SK-N-SH (cell line): Measurements from ENCODE around the gene SLITRK3. TPM values are rescaled to one million over a fixed set of nuclear protein-coding genes. Genes with fewer than 3 reads are reported as not detected.

ENCODE experiments used
- CTCF ChIA-PET: fragments of 300-600, 350-600 bp; formaldehyde crosslinking; extraction: SDS; loops from one replicate; lab custom pipeline; 2021; lab: Yijun Ruan, JAX
- POLR2A ChIA-PET: fragments of 350-600 bp; sonication (Branson Sonifier 250); formaldehyde crosslinking; extraction: SDS; loops from one replicate; lab custom pipeline; 2020; ENCODE audit warnings: antibody characterized with exemption, inconsistent platforms; lab: Yijun Ruan, JAX
- DNase-seq: peaks from one replicate; pipeline ENCODE4 v3.0.0; 2012
- H2AFZ ChIP-seq: fragments of 200-600 bp; sonication (generic); 2 replicates; pipeline ENCODE4 v1.8.1; 2016; ENCODE audit warnings: antibody characterized with exemption, mild to moderate bottlenecking, low read depth
- H3F3A ChIP-seq: fragments of 200-600 bp; sonication (generic); replicated peaks from 2 replicates; pipeline ENCODE3; 2016; ENCODE audit warnings: antibody characterized with exemption, mild to moderate bottlenecking; ENCODE audit not compliant: insufficient read depth
- H3K27ac ChIP-seq, 2 experiments: fragments of 200-500 bp in 1 of 2; fragments of 200-600 bp in 1 of 2; sonication (Bioruptor generic) in 1 of 2; sonication (generic), shearing (Covaris generic) in 1 of 2; 2 replicates each; pipeline versions ENCODE4 v1.5.1 to v1.6.1; 2014 to 2016; ENCODE audit warnings: low read depth in 2 of 2, inconsistent platforms in 1 of 2, low read length in 1 of 2, mild to moderate bottlenecking in 1 of 2, mixed read lengths in 1 of 2
- H3K27me3 ChIP-seq: fragments of 200-600 bp; sonication (generic), shearing (Covaris generic); 2 replicates; pipeline ENCODE4 v1.6.1; 2016; ENCODE audit warnings: mixed run types; ENCODE audit not compliant: insufficient read depth
- H3K36me3 ChIP-seq, 2 experiments: fragments of 200-500 bp in 1 of 2; fragments of 200-600 bp in 1 of 2; sonication (Bioruptor generic) in 1 of 2; sonication (generic) in 1 of 2; replicated peaks in 1 of 2; 2 replicates each; pipeline versions ENCODE3 to v1.5.1; 2014 to 2016; ENCODE audit warnings: low read length in 1 of 2, mild to moderate bottlenecking in 1 of 2; ENCODE audit not compliant: insufficient read depth in 2 of 2, control insufficient read depth in 1 of 2
- H3K4me1 ChIP-seq, 2 experiments: fragments of 200-500 bp in 1 of 2; fragments of 200-600 bp in 1 of 2; sonication (Bioruptor generic) in 1 of 2; sonication (generic), shearing (Covaris generic) in 1 of 2; 2 replicates each; pipeline versions ENCODE4 v1.5.1 to v1.6.1; 2014 to 2016; ENCODE audit warnings: low read depth in 1 of 2, low read length in 1 of 2, mixed run types in 1 of 2; ENCODE audit not compliant: insufficient read depth in 2 of 2, control insufficient read depth in 1 of 2
- H3K4me2 ChIP-seq: fragments of 200-600 bp; sonication (generic), shearing (Covaris generic); 2 replicates; pipeline ENCODE4 v1.6.1; 2017; ENCODE audit warnings: mixed run types
- H3K4me3 ChIP-seq, 2 experiments: fragments of 200-500 bp in 1 of 2; fragments of 200-600 bp in 1 of 2; sonication (Bioruptor generic) in 1 of 2; sonication (generic), shearing (Covaris generic) in 1 of 2; 2 replicates each; pipeline versions ENCODE4 v1.5.1 to v1.8.1; 2014 to 2016; ENCODE audit warnings: low read depth in 2 of 2, inconsistent platforms in 1 of 2, low read length in 1 of 2, mild to moderate bottlenecking in 1 of 2, mixed read lengths in 1 of 2, moderate library complexity in 1 of 2
- H3K79me2 ChIP-seq: fragments of 200-600 bp; sonication (generic); 2 replicates; pipeline ENCODE4 v1.8.1; 2017; ENCODE audit warnings: mild to moderate bottlenecking; ENCODE audit not compliant: insufficient read depth
- H3K9ac ChIP-seq: fragments of 200-600 bp; sonication (generic); 2 replicates; pipeline ENCODE4 v1.6.1; 2017; ENCODE audit warnings: mixed run types
- H3K9me2 ChIP-seq: fragments of 200-600 bp; sonication (generic); 2 replicates; pipeline ENCODE4 v1.6.1; 2017; ENCODE audit warnings: mixed run types
- H3K9me3 ChIP-seq: fragments of 200-600 bp; sonication (generic); 2 replicates; pipeline ENCODE4 v1.6.1; 2017; ENCODE audit warnings: mixed run types, mild to moderate bottlenecking, moderate library complexity
- H4K20me1 ChIP-seq: fragments of 200-600 bp; sonication (generic); 2 replicates; pipeline ENCODE4 v1.6.1; 2017; ENCODE audit warnings: mild to moderate bottlenecking, mixed run types; ENCODE audit not compliant: insufficient read depth
- EP300 ChIP-seq, 2 experiments: IDR thresholded peaks; 2 replicates each; pipeline versions ENCODE4 v1.4.0 to v1.6.1; 2012; ENCODE audit warnings: borderline replicate concordance in 1 of 2, low read depth in 1 of 2, low read length in 1 of 2
- FOXJ3 ChIP-seq: sonication (generic); formaldehyde crosslinking; IDR thresholded peaks from 2 replicates; pipeline ENCODE4 v1.5.1; 2020; ENCODE audit warnings: mild to moderate bottlenecking, missing genetic modification reagents
- JUND ChIP-seq: IDR thresholded peaks from 2 replicates; pipeline ENCODE4 v1.4.0; 2012
- NRF1 ChIP-seq: IDR thresholded peaks from 2 replicates; pipeline ENCODE4 v1.6.1; 2012; ENCODE audit warnings: low read depth, mild to moderate bottlenecking, low read length
- RAD21 ChIP-seq: IDR thresholded peaks from 2 replicates; pipeline ENCODE4 v1.6.1; 2012; ENCODE audit warnings: mild to moderate bottlenecking, low read length
- RCOR1 ChIP-seq: fragments of 150-350 bp; IDR thresholded peaks from 2 replicates; pipeline ENCODE4 v1.6.1; 2017; ENCODE audit warnings: antibody characterized with exemption, low read length
- RFX5 ChIP-seq: IDR thresholded peaks from 2 replicates; pipeline ENCODE4 v1.6.1; 2012; ENCODE audit warnings: mild to moderate bottlenecking, improper control_type of control experiment, low read length
- RXRA ChIP-seq: IDR thresholded peaks from 2 replicates; pipeline ENCODE4 v1.4.0; 2012; ENCODE audit warnings: low read depth, mild to moderate bottlenecking, borderline replicate concordance
- YY1 ChIP-seq: IDR thresholded peaks from 2 replicates; pipeline ENCODE4 v1.4.0; 2012; ENCODE audit warnings: low read depth, mild to moderate bottlenecking
- WGBS: methylation state at CpG from one replicate; pipeline ENCODE4 v1.1.6; 2017; ENCODE audit warnings: low lambda C conversion rate; 5-methylcytosine and 5-hydroxymethylcytosine counted together
- polyA plus RNA-seq, 3 experiments: library from polyadenylated mRNA; depleted of rRNA; stranded (reverse); fragments of >200 nt; gene quantifications; 2 replicates each; pipeline ENCODE4 v1.2.3, GENCODE V29; 2012
- TF ChIP-seq, protein P1 (sequence below): IDR thresholded peaks from 2 replicates; pipeline ENCODE4 v1.4.0; 2012; ENCODE audit warnings: low read depth, borderline replicate concordance
- TF ChIP-seq, protein P2 (sequence below): IDR thresholded peaks from 2 replicates; pipeline ENCODE4 v1.4.0; 2012; ENCODE audit warnings: low read depth, borderline replicate concordance
- TF ChIP-seq, protein P3 (sequence below): fragments of 200-600 bp; sonication (generic); IDR thresholded peaks from 2 replicates; pipeline ENCODE4 v1.6.1; 2017; ENCODE audit warnings: antibody characterized with exemption, mild to moderate bottlenecking, moderate library complexity
- TF ChIP-seq, protein P4 (sequence below): IDR thresholded peaks from 2 replicates; pipeline ENCODE4 v1.6.1; 2012; ENCODE audit warnings: mild to moderate bottlenecking, low read depth, low read length, moderate library complexity
- TF ChIP-seq, protein P5 (sequence below): IDR thresholded peaks from 2 replicates; pipeline ENCODE4; 2012
- TF ChIP-seq, protein P6 (sequence below): fragments of 150-350 bp; IDR thresholded peaks from 2 replicates; pipeline ENCODE4 v1.6.1; 2016; ENCODE audit warnings: mild to moderate bottlenecking, low read depth, low read length
- TF ChIP-seq, protein P7 (sequence below): IDR thresholded peaks from 2 replicates; pipeline ENCODE4 v1.4.0; 2012; ENCODE audit warnings: low read depth

The SLITRK3 gene
- polyA plus RNA-seq, 1 of the 3 experiments (the other 2 are of a cell fraction): not detected

DNA sequence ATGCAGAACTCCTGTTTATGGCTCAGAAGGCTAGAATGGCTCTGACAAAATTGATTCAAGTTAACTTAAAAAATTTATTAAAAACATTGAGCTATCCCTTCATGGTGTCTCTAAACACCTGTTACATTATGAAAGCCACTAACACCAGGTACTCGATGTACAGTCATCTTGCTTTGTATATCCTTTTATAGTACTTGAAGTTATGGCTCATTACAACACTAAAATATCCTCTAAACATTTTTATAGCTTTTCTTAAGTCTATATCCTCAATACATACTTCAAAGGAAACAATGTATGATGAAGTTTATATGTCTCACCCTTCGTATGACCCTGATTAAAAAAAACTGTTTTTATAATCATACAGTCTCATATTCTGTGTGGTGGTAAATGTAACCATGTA is 38.2 kb downstream of the SLITRK3 start:
- no peaks in the 10 kb centered on the region for H3K9me2 ChIP-seq
- WGBS: 16% methylated on average over 2 of the region's 2 CpGs
- H3K4me1 ChIP-seq: no peaks in the 10 kb centered on the region
- H3K27ac ChIP-seq: no peak overlapping the region
- peaks cover 2% of the 10 kb centered on the region for H3F3A ChIP-seq
- CTCF ChIA-PET: no interaction called here
- TF ChIP-seq, protein P1, sequence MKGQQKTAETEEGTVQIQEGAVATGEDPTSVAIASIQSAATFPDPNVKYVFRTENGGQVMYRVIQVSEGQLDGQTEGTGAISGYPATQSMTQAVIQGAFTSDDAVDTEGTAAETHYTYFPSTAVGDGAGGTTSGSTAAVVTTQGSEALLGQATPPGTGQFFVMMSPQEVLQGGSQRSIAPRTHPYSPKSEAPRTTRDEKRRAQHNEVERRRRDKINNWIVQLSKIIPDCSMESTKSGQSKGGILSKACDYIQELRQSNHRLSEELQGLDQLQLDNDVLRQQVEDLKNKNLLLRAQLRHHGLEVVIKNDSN: no peak
- TF ChIP-seq, protein P2, sequence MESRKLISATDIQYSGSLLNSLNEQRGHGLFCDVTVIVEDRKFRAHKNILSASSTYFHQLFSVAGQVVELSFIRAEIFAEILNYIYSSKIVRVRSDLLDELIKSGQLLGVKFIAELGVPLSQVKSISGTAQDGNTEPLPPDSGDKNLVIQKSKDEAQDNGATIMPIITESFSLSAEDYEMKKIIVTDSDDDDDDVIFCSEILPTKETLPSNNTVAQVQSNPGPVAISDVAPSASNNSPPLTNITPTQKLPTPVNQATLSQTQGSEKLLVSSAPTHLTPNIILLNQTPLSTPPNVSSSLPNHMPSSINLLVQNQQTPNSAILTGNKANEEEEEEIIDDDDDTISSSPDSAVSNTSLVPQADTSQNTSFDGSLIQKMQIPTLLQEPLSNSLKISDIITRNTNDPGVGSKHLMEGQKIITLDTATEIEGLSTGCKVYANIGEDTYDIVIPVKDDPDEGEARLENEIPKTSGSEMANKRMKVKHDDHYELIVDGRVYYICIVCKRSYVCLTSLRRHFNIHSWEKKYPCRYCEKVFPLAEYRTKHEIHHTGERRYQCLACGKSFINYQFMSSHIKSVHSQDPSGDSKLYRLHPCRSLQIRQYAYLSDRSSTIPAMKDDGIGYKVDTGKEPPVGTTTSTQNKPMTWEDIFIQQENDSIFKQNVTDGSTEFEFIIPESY: no peak
- TF ChIP-seq RFX5 (no peak), FOXJ3 (no peak), RCOR1 (no peak), NRF1 (no peak), JUND (no peak), EP300 (IDR thresholded peaks at IDR 0.05; ENCODE audit: borderline replicate concordance in 1 of 2, low read depth in 1 of 2, low read length in 1 of 2) (no peak), RXRA (no peak), YY1 (no peak), RAD21 (no peak)
- TF ChIP-seq, protein P3, sequence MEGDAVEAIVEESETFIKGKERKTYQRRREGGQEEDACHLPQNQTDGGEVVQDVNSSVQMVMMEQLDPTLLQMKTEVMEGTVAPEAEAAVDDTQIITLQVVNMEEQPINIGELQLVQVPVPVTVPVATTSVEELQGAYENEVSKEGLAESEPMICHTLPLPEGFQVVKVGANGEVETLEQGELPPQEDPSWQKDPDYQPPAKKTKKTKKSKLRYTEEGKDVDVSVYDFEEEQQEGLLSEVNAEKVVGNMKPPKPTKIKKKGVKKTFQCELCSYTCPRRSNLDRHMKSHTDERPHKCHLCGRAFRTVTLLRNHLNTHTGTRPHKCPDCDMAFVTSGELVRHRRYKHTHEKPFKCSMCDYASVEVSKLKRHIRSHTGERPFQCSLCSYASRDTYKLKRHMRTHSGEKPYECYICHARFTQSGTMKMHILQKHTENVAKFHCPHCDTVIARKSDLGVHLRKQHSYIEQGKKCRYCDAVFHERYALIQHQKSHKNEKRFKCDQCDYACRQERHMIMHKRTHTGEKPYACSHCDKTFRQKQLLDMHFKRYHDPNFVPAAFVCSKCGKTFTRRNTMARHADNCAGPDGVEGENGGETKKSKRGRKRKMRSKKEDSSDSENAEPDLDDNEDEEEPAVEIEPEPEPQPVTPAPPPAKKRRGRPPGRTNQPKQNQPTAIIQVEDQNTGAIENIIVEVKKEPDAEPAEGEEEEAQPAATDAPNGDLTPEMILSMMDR: no peak
- TF ChIP-seq, protein P4, sequence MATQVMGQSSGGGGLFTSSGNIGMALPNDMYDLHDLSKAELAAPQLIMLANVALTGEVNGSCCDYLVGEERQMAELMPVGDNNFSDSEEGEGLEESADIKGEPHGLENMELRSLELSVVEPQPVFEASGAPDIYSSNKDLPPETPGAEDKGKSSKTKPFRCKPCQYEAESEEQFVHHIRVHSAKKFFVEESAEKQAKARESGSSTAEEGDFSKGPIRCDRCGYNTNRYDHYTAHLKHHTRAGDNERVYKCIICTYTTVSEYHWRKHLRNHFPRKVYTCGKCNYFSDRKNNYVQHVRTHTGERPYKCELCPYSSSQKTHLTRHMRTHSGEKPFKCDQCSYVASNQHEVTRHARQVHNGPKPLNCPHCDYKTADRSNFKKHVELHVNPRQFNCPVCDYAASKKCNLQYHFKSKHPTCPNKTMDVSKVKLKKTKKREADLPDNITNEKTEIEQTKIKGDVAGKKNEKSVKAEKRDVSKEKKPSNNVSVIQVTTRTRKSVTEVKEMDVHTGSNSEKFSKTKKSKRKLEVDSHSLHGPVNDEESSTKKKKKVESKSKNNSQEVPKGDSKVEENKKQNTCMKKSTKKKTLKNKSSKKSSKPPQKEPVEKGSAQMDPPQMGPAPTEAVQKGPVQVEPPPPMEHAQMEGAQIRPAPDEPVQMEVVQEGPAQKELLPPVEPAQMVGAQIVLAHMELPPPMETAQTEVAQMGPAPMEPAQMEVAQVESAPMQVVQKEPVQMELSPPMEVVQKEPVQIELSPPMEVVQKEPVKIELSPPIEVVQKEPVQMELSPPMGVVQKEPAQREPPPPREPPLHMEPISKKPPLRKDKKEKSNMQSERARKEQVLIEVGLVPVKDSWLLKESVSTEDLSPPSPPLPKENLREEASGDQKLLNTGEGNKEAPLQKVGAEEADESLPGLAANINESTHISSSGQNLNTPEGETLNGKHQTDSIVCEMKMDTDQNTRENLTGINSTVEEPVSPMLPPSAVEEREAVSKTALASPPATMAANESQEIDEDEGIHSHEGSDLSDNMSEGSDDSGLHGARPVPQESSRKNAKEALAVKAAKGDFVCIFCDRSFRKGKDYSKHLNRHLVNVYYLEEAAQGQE: no peak
- TF ChIP-seq, protein P5, sequence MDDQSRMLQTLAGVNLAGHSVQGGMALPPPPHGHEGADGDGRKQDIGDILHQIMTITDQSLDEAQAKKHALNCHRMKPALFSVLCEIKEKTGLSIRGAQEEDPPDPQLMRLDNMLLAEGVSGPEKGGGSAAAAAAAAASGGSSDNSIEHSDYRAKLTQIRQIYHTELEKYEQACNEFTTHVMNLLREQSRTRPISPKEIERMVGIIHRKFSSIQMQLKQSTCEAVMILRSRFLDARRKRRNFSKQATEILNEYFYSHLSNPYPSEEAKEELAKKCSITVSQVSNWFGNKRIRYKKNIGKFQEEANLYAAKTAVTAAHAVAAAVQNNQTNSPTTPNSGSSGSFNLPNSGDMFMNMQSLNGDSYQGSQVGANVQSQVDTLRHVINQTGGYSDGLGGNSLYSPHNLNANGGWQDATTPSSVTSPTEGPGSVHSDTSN: no peak
- TF ChIP-seq, protein P6, sequence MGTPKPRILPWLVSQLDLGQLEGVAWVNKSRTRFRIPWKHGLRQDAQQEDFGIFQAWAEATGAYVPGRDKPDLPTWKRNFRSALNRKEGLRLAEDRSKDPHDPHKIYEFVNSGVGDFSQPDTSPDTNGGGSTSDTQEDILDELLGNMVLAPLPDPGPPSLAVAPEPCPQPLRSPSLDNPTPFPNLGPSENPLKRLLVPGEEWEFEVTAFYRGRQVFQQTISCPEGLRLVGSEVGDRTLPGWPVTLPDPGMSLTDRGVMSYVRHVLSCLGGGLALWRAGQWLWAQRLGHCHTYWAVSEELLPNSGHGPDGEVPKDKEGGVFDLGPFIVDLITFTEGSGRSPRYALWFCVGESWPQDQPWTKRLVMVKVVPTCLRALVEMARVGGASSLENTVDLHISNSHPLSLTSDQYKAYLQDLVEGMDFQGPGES: no peak
- TF ChIP-seq, protein P7, sequence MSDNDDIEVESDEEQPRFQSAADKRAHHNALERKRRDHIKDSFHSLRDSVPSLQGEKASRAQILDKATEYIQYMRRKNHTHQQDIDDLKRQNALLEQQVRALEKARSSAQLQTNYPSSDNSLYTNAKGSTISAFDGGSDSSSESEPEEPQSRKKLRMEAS: no peak
- TF ChIP-seq, all 33 proteins: peak for 0
- Histone ChIP-seq H3K27me3 (no peaks in the 10 kb centered on the region), H4K20me1 (no peaks in the 10 kb centered on the region), H3K4me2 (no peak overlapping the region), H3K4me3 (no peak overlapping the region), H3K36me3 (no peaks in the 10 kb centered on the region), H3K9ac (no peak overlapping the region), H3K79me2 (no peaks in the 10 kb centered on the region), H2AFZ (no peak overlapping the region), H3K9me3 (no peaks in the 10 kb centered on the region)
- POLR2A ChIA-PET: no interaction called here
- DNase-seq: no peak
